ENCODE data around the gene NOTO. TPM values are rescaled to one million over a fixed set of nuclear protein-coding genes. Genes with fewer than 3 reads are reported as not detected.

NOTO gene
- total and polyA plus RNA-seq, 2 donors (not counting 3 experiments of a cell fraction or from before 2014, with no cell fraction given), result not detected

DNA sequence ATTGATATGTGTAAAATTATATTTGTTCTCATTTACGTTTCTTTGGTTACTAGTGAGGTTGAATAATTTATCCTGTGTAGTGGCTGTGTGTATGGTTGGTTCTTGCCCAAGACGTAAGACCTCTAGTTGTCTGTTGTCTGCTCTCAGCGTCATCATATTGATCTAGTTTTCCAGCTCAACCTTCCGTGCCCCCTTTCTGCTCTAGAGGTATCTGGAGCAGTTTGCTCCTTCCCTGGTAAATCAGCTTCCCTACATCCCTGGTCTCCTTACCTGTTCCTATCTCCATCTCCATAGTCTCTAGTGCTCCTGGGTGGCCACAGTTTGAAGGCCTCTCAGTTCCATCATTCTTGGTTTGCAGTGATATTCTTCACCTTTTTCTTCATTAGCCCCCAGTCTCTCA, 12.9 kb downstream of the NOTO start:
- intact Hi-C loops (cut with micrococcal nuclease) (no loop called here), dilution Hi-C loops (cut with MboI; ENCODE audit: extremely low pct_ligation_motif_present, low sequenced_read_pairs) (no loop called here)
- H3K79me2 ChIP-seq (ENCODE audit: control insufficient read depth, insufficient read depth, low read length), result peaks cover 16% of the 10 kb centered on the region
- H3K4me3 ChIP-seq (replicated peaks in 1 of 3; ENCODE audit: insufficient read depth in 1 of 3, low read depth in 1 of 3, low read length in 3 of 3), result peak overlapping the region in 1 of 3 experiments; percentile 87
- FAIRE-seq, result no peak
- no peak overlapping the region for H2AFZ ChIP-seq (ENCODE audit: low read depth, low read length)
- TSS peak; percentile 37 for BruUV-seq (replicated peaks)
- ChIA-PET POLR2A (no interaction called here), CTCF (interaction anchor here (0.6 to 1.1 kb wide), 4 partner anchors 38 to 322 kb away, joined by 3 to 4 read pairs (median 3); no protein-coding TSS in a partner anchor)
- no peak for DNase-seq (ENCODE audit: low read depth, low spot score)
- no peaks in the 10 kb centered on the region for H3K27me3 ChIP-seq (ENCODE audit: control insufficient read depth in 2 of 2, insufficient read depth in 2 of 2, low read length in 2 of 2)
- peak overlapping the region; percentile 90 for H3K4me2 ChIP-seq (ENCODE audit: insufficient read depth, low read length)
- H4K20me1 ChIP-seq (replicated peaks; ENCODE audit: control insufficient read depth, extremely low read depth, insufficient read depth, low read length), result no peaks in the 10 kb centered on the region
- peak overlapping the region; percentile 70 for H3K27ac ChIP-seq (ENCODE audit: insufficient read depth, low read depth, low read length)
- H3K9me3 ChIP-seq (replicated peaks; ENCODE audit: control insufficient read depth, insufficient read depth, low read length), result no peaks in the 10 kb centered on the region
- TF ChIP-seq, protein P1, sequence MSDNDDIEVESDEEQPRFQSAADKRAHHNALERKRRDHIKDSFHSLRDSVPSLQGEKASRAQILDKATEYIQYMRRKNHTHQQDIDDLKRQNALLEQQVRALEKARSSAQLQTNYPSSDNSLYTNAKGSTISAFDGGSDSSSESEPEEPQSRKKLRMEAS (IDR thresholded peaks at IDR 0.05; ENCODE audit: insufficient read depth, insufficient read length), result no peak
- TF ChIP-seq CTCF (IDR thresholded peaks at IDR 0.05; ENCODE audit: extremely low read depth in 1 of 2, insufficient read depth in 1 of 2, low read depth in 1 of 2, low read length in 2 of 2) (no peak), MYC (IDR thresholded peaks at IDR 0.05; ENCODE audit: low read depth, low read length) (no peak), JUN (IDR thresholded peaks at IDR 0.05; ENCODE audit: borderline replicate concordance, insufficient read depth, insufficient read length, low read depth) (no peak), GATA2 (IDR thresholded peaks at IDR 0.05; ENCODE audit: insufficient read depth, insufficient read length, low read depth, low read length) (no peak)
- H3K36me3 ChIP-seq (ENCODE audit: control insufficient read depth in 2 of 2, extremely low read depth in 1 of 2, insufficient read depth in 2 of 2, low read length in 2 of 2), result peaks cover 0 to 2% of the 10 kb centered on the region in 2 experiments
- H3K9me1 ChIP-seq (replicated peaks; ENCODE audit: control insufficient read depth, extremely low read depth, insufficient read depth, low read length), result no peaks in the 10 kb centered on the region
- peaks cover 9% of the 10 kb centered on the region for H3K4me1 ChIP-seq (ENCODE audit: control insufficient read depth, extremely low read depth, insufficient read depth, low read length)
- peak overlapping the region; percentile 86 for H3K9ac ChIP-seq (replicated peaks; ENCODE audit: extremely low read depth, insufficient read depth, low read length)

- DNase-seq (ENCODE audit: low read depth, low spot score) (no peak), FAIRE-seq (no peak)
- H3K4me3 ChIP-seq (replicated peaks in 1 of 3; ENCODE audit: insufficient read depth in 1 of 3, low read depth in 1 of 3, low read length in 3 of 3), result no peak overlapping the region
- no peak overlapping the region for H3K4me2 ChIP-seq (ENCODE audit: insufficient read depth, low read length)
- TF ChIP-seq POLR2A (IDR thresholded peaks at IDR 0.05; ENCODE audit: low read depth, low read length) (no peak), MYC (IDR thresholded peaks at IDR 0.05; ENCODE audit: low read depth, low read length) (no peak), JUN (IDR thresholded peaks at IDR 0.05; ENCODE audit: borderline replicate concordance, insufficient read depth, insufficient read length, low read depth) (no peak), GATA2 (IDR thresholded peaks at IDR 0.05; ENCODE audit: insufficient read depth, insufficient read length, low read depth, low read length) (no peak), POLR2AphosphoS5 (IDR thresholded peaks at IDR 0.05; ENCODE audit: insufficient read depth, low read depth, low read length) (no peak), CTCF (IDR thresholded peaks at IDR 0.05; ENCODE audit: extremely low read depth in 1 of 2, insufficient read depth in 1 of 2, low read depth in 1 of 2, low read length in 2 of 2) (no peak), EZH2 (IDR thresholded peaks at IDR 0.05; ENCODE audit: borderline replicate concordance, low read depth, low read length, severe bottlenecking) (no peak), FOS (IDR thresholded peaks at IDR 0.05; ENCODE audit: borderline replicate concordance, insufficient read depth, low read length) (no peak)
- TF ChIP-seq, protein P1 (IDR thresholded peaks at IDR 0.05; ENCODE audit: insufficient read depth, insufficient read length), result no peak
- ChIA-PET POLR2A (no interaction called here), CTCF (interaction anchor here (1.0 kb wide), 2 partner anchors 10 to 329 kb away, joined by 3 read pairs; no protein-coding TSS in a partner anchor)
- peaks cover 9% of the 10 kb centered on the region for H3K4me1 ChIP-seq (ENCODE audit: control insufficient read depth, extremely low read depth, insufficient read depth, low read length)
- H3K9ac ChIP-seq (replicated peaks; ENCODE audit: extremely low read depth, insufficient read depth, low read length), result no peak overlapping the region
- dilution Hi-C loops (cut with MboI; ENCODE audit: extremely low pct_ligation_motif_present, low sequenced_read_pairs) (no loop called here), intact Hi-C loops (cut with micrococcal nuclease) (no loop called here)
- H3K36me3 ChIP-seq (ENCODE audit: control insufficient read depth in 2 of 2, extremely low read depth in 1 of 2, insufficient read depth in 2 of 2, low read length in 2 of 2), result peaks cover 2 to 4% of the 10 kb centered on the region in 2 experiments
- H2AFZ ChIP-seq (ENCODE audit: low read depth, low read length), result no peak overlapping the region
- no peaks in the 10 kb centered on the region for H3K27me3 ChIP-seq (ENCODE audit: control insufficient read depth in 2 of 2, insufficient read depth in 2 of 2, low read length in 2 of 2)
- H3K9me3 ChIP-seq (replicated peaks; ENCODE audit: control insufficient read depth, insufficient read depth, low read length), result no peaks in the 10 kb centered on the region
- no peak overlapping the region for H3K27ac ChIP-seq (ENCODE audit: insufficient read depth, low read depth, low read length)
- H4K20me1 ChIP-seq (replicated peaks; ENCODE audit: control insufficient read depth, extremely low read depth, insufficient read depth, low read length), result no peaks in the 10 kb centered on the region
- peaks cover 16% of the 10 kb centered on the region for H3K79me2 ChIP-seq (ENCODE audit: control insufficient read depth, insufficient read depth, low read length)
- BruUV-seq (replicated peaks), result no TSS peak
- no peaks in the 10 kb centered on the region for H3K9me1 ChIP-seq (replicated peaks; ENCODE audit: control insufficient read depth, extremely low read depth, insufficient read depth, low read length)
Measured at GRCh38 chr2:73217160-73217559, 14.8 kb downstream of the NOTO start.

All from endothelial cell of umbilical vein (primary cell).